Activated CD8-positive, alpha-beta memory T cell treated with anti-CD3 and anti-CD28 coated beads, Interleukin-2, amount 50 U/mL, for 24 hours (primary cell): Measurements from ENCODE around the gene ATP6V0A1.
A peak's percentile ranks its signal among the peaks of the same experiment; 100 is the strongest.
"Not testable (repeated sequence)": the region's sequence is repeated elsewhere in the genome, so short reads cannot be mapped to it uniquely, and the experiment has no call there.

ENCODE experiments used
- DNase-seq: peaks from one replicate; pipeline ENCODE4 v3.0.0-alpha.2; 2020; ENCODE audit errors: extremely low read depth

ATP6V0A1 gene

DNA sequence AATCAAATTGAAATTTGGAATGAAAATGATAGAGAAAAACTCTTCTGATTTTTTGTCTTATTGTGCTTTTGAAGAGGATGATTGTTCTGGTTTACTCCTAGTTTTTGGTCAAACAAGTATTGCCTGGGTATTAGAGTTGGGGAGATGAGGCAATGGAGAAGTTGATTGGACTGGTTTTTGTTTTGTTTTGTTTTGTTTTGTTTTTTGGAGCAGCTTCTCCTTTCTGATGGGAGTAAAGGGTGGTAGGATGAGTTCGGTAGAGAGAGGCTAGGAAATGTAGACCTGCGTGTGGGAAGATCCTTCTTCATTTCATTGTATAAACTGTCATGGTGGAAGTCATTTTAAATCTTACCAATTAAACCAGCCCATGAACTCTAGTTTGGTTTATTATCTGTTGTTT, 17.7 kb downstream of the ATP6V0A1 start:
- DNase-seq: no peak

DNA sequence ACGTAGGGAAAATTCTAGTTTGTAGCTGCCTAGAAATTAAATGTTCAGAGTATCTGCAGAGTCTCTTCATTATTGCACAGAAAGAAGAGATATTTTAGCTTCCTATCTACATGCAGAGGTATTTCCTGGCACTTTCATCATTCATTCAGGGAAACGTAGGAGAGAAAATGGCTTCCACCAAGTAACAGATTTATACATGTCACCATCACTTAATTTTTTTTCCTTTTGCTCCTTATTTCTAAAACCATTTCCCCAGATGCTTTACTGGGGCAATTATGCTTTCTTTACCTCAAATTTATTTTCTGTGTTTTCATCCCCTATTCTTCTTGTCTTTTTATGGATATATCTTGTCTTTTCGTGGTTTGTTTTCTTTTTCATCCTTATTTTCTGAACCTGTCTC, 18.5 kb downstream of the ATP6V0A1 start:
- no peak for DNase-seq

DNA sequence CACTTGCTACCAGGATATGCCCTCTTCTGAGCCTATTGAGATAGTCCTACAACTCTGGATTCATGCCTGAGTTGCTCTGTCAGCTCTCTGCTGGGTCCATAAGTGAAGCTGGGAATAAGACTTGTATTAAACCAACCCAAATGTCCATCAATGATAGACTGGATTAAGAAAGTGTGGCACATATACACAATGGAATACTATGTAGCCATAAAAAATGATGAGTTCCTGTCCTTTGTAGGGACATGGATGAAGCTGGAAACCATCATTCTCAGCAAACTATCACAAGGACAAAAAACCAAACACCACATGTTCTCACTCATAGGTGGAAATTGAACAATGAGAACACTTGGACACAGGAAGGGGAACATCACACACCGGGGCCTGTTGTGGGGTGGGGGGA, 19.1 kb downstream of the ATP6V0A1 start:
- not testable (repeated sequence) for DNase-seq

DNA sequence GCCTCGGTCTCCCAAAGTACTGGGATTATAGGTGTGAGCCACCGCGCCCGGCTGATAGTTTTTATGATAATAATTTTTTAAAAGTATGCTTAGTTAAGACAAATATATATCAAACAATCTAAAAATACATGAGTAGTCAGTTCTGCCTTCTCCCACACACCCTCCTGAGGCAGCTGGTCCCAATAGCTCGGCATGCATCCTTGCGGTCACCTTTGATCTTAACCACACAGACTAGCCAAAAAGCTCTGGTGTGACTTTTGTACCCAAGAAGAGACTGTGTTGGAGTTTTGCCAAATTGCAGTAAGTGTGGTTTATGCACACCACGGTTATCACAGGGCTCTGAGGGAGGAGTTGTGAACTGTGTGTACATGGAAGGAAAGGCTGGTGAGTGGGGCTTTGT, 25.6 kb downstream of the ATP6V0A1 start:
- DNase-seq: peak; percentile 58

DNA sequence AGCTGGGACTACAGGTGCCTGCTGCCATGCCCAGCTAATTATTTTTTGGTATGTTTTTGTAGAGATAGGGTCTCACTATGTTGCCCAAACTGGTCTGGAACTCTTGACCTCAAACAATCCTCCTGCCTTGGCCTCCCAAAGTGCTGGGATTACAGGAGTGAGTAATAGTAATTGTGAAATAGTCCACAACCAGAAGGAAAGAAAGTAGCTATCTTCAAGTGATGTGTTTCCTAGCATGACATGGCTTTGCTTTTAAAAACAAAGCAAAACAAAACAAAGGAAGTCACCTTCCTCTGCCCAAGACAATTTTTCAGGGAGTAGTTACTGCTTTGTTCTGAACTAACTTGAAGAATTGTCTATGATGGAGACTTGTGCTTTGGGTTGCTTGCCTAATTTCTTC, 27.0 kb downstream of the ATP6V0A1 start:
- no peak for DNase-seq

DNA sequence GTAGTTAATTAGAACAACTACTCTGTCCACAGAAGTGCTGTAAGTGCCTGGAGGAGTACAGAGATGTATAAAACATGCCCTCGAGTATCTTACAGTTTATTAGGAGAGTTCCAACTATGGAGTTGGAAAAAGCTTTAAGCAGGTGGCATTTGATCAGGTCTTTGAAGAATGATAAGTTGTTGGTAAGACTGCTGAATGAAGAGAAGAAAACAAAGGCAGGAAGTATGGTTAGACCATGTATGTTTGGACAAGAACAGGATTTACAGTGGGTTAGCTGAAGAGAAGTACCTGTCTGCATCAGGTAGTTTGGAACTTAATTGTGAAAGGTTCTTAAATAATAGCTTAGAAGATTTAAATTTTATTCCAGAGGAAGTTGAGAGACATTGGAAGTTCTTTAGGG, 29.4 kb downstream of the ATP6V0A1 start:
- no peak for DNase-seq

DNA sequence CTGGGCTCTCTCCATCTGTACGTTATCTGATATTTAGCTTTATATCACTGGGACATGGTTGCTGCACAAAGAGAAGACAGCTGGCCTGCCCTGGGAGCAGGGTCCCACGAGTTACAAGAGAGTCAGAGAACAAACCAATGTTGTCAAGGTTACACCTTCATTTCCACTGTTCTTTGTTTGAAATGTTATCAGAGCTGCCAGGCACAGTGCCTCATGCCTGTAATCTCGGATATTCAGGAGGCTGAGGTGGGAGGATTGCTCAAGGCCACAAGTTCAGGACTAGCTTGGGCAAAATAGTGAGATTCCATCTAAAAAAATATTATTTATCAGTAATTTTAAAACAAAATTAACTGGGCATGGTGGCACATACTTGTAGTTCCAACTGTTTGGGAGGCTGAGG, 34.6 kb downstream of the ATP6V0A1 start:
- DNase-seq: no peak

DNA sequence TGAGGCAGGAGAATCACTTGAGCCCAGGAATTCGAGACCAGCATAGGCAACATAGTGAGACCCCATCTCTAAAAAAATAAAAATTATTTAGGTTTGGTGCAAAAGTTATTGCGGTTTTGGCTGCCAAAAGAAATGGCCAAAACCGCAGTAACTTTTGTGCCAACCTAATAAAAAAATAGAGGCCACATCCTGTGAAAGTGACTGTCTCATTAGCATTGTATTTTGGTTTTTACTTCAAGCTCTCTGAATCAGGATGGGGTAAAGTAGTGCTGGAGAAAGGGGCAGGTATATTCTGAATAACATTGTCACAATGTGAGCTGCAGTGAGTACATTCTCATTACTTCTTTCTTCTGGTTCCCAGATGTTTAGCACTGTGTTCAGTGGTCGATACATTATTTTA, 36.0 kb downstream of the ATP6V0A1 start:
- DNase-seq: no peak

DNA sequence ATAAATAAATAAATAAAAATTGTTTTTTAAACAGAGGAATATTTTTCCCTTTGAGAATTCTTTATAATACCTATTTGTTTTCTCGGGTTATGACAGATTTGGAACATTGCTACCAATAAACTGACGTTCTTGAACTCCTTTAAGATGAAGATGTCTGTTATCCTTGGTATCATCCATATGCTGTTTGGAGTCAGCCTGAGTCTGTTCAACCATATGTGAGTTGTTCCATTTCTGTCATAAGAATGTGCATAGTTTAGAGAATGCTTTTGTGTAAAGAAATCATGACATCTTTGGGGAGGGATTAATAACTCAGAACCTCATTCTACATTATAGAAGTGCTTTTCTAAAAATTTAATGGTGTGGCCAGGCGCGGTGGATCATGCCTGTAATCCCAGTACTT, 40.1 kb downstream of the ATP6V0A1 start:
- DNase-seq: no peak

DNA sequence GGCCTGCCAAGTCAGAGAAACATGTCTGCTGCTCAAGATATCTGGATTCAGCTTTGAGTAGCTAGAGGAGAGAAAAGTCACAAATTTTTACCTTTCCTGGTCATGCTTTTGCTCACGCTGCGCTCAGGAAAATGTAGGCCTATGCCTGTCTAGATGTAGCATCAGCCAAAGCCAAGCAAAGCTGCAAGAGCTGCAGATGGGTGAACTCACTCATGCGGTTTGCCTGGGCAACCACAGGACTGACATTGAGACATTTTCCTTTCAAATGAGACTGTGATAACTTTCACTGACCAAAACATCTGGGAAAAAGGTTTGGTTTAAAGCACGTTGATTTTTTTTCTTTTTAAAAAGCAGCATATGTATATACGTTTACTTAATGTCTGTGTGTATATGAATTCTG, 43.4 kb downstream of the ATP6V0A1 start:
- no peak for DNase-seq

DNA sequence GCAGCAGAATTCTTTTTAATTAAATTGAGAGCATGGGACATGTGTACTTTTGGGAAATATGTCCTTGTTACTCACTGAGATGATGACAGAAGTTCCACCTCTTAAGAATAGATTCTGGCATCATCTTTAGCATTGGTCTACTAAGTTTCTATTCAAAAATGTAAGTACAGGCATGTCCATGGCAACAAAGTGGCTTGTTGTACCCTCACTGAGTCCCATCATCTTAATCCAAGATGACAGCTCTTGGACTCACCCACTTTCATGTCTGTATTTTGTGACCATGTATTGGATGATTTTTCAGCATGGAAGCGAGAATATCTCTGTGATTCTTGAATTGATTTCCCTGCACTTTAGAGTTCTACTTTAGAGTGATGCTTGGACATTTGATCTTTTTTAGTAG, 44.2 kb downstream of the ATP6V0A1 start:
- no peak for DNase-seq

DNA sequence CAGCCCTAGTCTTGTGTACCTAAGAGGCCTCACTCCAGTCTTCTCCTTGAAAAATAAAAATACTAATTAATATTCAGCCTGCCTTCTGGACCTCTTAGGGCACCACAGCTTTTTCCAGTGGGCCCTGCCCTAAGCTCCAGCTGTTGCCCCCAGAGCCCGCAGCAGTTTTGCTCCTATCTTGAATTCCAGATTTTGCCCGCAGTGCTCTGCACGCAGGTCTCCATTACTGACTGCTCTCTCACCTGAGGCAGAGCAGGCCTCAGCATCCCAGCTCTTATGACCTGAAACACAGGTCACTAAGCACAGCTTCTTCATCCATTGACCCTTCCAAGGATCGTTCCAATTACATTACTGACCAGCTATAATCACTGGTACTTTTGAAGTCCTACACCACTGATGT, 49.0 kb downstream of the ATP6V0A1 start:
- DNase-seq: no peak

DNA sequence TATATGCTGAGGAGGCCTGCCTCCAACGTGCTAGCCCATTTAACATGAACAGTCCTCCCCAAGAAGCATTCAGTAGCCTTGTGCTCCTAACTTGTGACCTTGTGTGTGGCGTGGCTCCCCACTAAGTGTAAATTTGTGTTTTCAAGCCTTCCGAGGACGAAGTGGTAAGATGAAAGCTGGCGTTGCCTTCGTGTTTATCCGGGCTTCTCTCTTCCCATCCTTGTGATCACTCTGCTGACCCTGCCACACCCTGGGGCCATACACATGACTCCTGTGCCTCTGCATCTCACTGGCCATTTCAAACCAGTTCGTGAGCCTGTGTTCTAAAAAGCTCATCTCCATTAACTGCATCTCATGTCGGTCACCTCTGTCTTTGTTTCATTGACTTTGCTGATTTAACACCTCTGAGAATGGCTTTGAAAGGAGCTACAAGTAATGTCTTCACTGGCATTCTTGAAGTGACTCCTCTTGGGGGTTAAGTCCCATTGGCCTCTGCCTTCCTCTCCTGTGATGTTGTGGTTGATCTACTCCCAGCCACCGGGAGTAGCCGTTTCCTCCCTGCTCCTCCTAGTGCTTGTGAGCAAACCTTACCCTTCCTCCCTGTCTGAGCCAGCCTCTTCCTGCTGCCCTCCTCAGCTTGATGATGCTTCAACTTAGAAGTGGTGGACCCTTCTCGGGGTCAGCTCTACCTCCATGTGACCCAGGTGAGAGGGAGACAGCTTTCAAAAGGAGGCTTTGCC, 49.9 kb downstream of the ATP6V0A1 start:
- DNase-seq: no peak

DNA sequence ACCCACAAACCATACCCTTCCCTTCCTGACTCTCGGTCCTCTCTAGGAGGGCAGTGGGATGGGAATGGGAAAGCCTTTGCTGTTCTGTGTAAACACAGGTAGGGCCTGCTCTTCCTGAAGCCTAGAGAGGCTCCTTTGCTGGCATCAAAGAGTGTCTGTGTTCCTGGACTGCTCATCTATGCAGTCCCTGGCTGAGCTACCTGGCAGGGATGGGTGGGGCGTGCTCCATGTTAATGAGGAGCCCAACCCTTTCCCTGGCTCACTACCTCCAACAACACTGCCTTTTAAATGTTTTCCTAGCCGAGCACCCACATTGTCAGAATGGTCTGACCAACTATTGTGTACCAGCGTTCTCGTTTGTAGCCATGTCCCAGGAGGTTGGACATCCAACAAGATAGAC, 50.7 kb downstream of the ATP6V0A1 start:
- DNase-seq: no peak

DNA sequence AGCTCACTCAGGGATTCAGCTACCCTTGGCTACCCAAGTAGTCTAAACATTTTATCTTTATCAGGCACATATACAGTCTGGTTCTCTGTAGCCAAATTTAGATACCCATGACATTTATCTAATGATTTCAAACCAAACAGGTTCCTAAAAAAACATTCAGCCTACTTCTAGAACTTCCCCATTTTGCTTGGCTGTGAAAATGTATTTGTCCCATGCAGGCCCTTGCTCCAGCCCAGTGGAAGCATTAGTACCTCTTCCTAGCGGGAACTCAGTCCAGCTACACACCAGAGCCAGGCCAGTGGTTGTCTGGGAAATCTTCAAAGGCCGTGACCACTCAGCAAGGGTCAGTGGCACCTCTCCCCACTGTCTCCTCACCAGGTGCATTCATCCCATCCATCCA, 51.2 kb downstream of the ATP6V0A1 start:
- DNase-seq: no peak

DNA sequence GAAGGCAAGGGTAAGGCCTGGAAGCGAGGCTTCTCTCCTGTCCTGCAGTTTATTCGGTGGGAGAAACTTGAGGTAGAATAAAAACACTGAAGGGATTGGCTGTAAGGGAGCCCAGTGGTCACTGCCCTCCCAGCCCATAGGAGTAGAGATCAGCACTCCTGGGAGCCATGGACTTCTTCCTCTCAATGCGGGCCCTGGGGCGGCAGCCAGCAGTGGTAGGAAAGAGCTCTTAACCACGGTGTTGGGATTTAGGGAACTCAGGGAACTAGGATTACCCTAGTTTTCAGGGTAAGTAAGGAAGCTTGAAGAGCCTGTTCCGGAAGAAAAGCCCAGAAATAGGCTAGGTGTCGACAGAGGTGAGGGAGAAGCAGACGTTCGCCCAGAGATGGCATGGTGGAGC, 53.6 kb downstream of the ATP6V0A1 start:
- DNase-seq: no peak

DNA sequence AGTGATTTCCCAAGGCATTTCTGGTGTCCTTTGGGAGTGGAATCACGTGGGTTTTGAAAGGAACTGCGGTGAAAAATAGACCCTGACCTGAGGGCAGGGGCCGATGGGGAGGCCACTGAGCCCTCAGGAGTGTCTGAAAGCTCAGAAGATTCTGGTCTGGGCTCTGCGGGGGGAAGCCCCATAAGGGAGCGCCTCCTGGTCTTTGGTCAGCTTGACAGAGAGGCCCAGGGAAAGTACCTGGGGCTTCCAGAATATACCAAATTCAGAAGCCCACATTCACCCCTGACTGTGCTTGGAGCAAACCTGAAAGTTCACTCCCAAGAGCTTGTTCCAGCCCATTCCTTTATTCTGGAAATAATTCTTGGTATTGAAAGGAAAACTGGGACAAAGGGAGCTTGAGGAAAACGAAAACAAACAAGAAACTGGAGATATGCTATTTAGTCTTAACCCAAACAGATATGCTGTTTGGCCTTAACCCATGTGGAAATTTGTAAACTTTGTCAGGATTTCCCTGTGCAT, 54.1 kb downstream of the ATP6V0A1 start:
- DNase-seq: no peak

DNA sequence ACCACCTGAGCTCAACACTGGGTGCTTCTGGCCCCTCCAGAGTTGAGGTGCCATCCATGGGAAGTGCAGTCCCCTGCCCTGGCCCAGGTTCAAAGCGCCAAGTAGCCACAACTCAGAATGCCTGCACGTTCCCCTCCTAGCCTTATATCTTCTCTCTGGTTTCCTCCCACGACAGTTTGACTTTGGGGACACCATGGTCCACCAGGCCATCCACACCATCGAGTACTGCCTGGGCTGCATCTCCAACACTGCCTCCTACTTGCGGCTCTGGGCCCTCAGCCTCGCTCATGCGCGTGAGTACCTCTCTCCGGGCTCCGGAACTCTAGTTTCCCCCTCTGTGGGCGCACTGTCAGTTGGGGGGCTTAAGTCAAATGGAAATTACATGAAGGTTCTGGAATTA, 55.0 kb downstream of the ATP6V0A1 start:
- DNase-seq: no peak

DNA sequence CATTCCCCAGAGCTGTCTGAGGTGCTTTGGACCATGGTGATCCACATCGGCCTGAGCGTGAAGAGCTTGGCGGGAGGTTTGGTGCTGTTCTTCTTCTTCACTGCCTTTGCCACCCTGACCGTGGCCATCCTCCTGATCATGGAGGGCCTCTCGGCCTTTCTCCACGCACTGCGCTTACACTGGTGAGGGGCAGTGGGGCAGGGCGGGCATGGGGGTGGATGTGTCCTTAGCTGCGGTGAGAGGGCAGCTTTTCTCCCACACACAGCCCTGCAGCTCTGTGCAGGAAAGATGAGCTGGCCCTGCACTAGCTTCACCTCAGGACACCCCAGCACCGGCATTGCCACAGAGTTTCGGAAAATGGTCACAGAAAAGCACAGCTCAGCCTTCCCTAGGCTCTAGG, 55.6 kb downstream of the ATP6V0A1 start:
- no peak for DNase-seq

DNA sequence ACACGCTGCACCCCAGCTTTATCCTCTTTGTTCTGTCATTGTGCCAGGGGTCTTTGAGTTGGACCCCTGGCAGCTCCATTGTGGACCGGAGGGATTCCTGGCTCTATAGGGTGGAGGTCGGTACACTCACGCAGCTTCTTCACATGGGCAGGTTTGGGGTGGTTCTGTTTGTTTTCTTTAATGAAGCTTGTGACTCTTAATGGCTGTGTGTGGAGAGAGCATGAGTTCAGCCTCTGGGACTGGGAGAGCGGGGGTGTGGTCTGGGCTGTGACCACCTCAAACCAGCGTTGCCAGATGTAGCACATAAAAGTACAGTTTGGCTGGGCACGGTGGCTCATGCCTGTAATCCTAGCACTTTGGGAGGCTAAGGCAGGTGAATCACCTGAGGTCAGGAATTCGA, 56.2 kb downstream of the ATP6V0A1 start:
- DNase-seq: no peak

DNA sequence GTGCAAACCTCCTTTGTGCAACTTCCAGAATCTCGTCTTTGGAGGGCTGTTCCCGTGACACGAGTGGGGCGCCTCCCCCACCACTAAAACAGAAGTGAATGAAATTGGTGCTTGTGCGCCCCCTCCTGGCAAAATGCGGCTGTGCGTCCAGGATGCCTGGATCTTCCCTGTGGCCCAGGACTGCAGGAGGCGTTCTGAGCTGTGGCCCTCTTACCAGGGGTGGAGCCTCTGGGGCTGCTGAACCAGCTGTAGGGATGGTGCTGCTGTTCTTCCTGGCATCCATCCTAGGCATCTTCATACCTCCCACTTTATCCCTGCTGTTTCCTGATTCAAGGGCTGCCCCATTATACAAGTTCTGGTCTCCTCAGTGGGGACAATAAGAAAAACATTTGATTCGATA, 58.8 kb downstream of the ATP6V0A1 start:
- peak; percentile 59 for DNase-seq

DNA sequence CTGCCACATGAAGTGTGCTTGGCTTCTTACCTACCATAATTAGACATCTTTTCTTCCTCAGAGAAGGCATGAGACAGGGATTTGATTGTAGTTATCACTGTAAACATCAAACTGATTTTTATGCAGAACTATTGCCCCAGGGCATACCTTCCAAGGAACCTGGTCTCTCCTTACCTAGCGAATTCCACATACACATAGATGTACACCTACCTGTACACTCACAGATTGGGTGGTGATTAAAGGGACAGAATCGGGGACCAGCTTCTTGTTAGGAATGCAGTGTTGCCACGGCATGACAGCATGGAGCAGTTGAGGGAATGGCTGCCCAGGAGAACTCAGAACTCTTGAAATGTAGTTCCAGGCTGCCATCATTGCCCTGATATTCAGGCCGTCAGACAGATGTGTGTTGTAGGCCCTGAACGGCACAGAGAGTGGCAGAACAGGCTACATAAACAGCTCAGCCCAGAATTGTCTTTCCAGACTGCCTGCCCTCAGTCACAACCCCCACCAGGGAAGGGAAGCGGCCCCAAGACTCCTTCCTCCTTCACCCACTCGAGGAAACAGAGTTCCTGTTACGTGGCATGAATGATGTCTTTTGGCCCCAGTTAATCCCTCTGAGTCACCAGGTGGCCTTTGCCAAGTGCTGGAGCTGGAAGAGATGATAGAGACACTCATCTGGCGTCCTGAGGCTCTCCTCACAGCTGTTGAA, 59.5 kb downstream of the ATP6V0A1 start:
- DNase-seq: no peak

DNA sequence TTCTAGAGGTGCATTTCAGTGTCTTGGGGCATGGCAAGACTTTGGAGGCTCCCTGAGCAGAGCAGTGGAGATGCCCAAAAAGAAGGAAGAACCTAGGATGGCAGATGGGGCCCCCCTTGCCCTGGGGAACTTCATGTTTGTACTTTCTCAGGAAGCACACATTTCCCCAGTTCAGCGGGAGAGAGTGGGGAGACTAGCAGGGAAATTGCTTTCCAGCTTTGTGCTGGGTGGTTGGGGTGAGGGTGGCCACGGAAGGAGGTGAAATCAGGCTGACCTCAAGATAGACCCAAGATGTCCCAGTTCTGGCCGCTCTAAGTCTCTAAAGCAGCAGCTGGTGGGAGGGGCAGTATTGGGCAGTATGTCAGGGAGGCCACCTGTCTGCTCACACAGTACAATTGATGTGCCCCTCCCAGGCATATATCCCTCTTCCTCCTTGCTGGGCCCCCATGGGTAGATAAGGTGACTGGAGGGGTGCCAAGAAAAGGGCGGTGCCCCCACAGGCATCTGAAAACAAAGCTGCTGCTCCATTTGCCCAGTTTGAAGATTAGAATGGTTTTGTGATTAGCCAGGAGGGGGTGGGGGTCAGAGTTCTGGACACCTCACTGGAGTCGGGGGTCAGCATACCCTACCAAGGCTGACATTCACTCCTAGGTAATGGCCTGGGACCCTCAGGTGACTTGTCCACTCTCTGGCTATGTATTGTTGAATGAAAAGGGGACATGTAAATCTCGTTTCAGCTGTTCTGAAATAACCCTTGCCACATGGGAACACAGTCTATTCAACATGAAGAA, 60.3 kb downstream of the ATP6V0A1 start:
- no peak for DNase-seq
